K562 (cell line): ENCODE measurements around the gene PTPN13. TPM values are rescaled to one million over a fixed set of nuclear protein-coding genes. Genes with fewer than 3 reads are reported as not detected.

ENCODE experiments used
- CHD7 ChIP-seq: fragments of 200-600 bp; sonication (generic); IDR thresholded peaks from one replicate; pipeline ENCODE4 v1.6.1; 2012; ENCODE audit warnings: mild to moderate bottlenecking, low read depth, low read length, inconsistent platforms
- PHF21A ChIP-seq: fragments of 450-650 bp; IDR thresholded peaks from 2 replicates; pipeline ENCODE4 v1.6.1; 2017; ENCODE audit warnings: low read depth, borderline replicate concordance
- SREBF1 ChIP-seq: fragments of 150-350 bp; IDR thresholded peaks from 2 replicates; pipeline ENCODE4 v1.6.1; 2014; ENCODE audit warnings: antibody characterized with exemption, low read depth, low read length, borderline replicate concordance
- ZNF134 ChIP-seq: fragments of 250-450 bp; sonication (Bioruptor Pico); conservative IDR thresholded peaks from 2 replicates; pipeline ENCODE4 v1.4.0; 2020
- polyA plus RNA-seq, 8 experiments: library from polyadenylated mRNA; depleted of rRNA in 4 of 8; stranded (reverse) in 5 of 8; unstranded in 3 of 8; fragments of >200 nt; fragmentation: Nextera tagmentation in 2 of 8; fragmentation: Illumina TruSeq in 1 of 8; extraction: Ambion mirVana in 2 of 8; extraction: Trizol in 1 of 8; gene quantifications; 2 replicates each; pipeline versions ENCODE4 v1.2.1 to v1.2.3, GENCODE V29; 2011 to 2014; ENCODE audit warnings: inconsistent platforms in 1 of 8, missing spikeins in 1 of 8
- total RNA-seq, 7 experiments: library from RNA; depleted of rRNA in 6 of 7; stranded (reverse); fragments of >200 nt in 6 of 7; fragmentation: Illumina TruSeq in 2 of 7; extraction: Trizol in 2 of 7; gene quantifications; 2 replicates each; pipeline versions ENCODE4 v1.2.1 to v1.2.3, GENCODE V29; 2011 to 2021; ENCODE audit warnings: low replicate concordance in 1 of 7

Gene PTPN13
- total and polyA plus RNA-seq, 9 of the 15 experiments (the other 6 are each of a cell fraction or from before 2014, with no cell fraction given) = 0.33 TPM; not detected in 8

GRCh38 chr4:86818211-86818610 lies 224.1 kb downstream of the PTPN13 start (continued):
- TF ChIP-seq CHD7 (no peak), SREBF1 (no peak), PHF21A (no peak), ZNF134 (CRISPR knock-in tag) (no peak)
